NCI-H2029 (cell line): Measurements from ENCODE around the gene UVRAG.
A peak's percentile ranks its signal among the peaks of the same experiment; 100 is the strongest.

Experiments
- DNase-seq: peaks from one replicate; lab custom pipeline; 2025; lab: John Stamatoyannopoulos, UW

The UVRAG gene

GRCh38 chr11:75809991-75810390, 5.0 kb upstream of the UVRAG start:
- DNase-seq: no peak

- DNase-seq: no peak
Measured at GRCh38 chr11:75810637-75811390, 4.2 kb upstream of the UVRAG start.

GRCh38 chr11:75811485-75811884, 3.5 kb upstream of the UVRAG start:
- no peak for DNase-seq

GRCh38 chr11:75812542-75813040, 2.4 kb upstream of the UVRAG start:
- no peak for DNase-seq

- no peak for DNase-seq
Measured at GRCh38 chr11:75813124-75813523, 1.9 kb upstream of the UVRAG start.

- no peak for DNase-seq
Measured at GRCh38 chr11:75813622-75814039, 1.4 kb upstream of the UVRAG start.

- DNase-seq: peak; percentile 81
Measured at GRCh38 chr11:75814363-75814676, 690 bp upstream of the UVRAG start.

GRCh38 chr11:75815345-75816168, 547 bp downstream of the UVRAG start:
- peak; percentile 39 for DNase-seq

GRCh38 chr11:75816561-75817239, 1.7 kb downstream of the UVRAG start:
- DNase-seq: no peak

GRCh38 chr11:75820645-75821044, 5.6 kb downstream of the UVRAG start:
- DNase-seq: no peak

- no peak for DNase-seq
Measured at GRCh38 chr11:75821202-75821601, 6.2 kb downstream of the UVRAG start.

GRCh38 chr11:75822541-75822940, 7.5 kb downstream of the UVRAG start:
- DNase-seq: no peak

- no peak for DNase-seq
Measured at GRCh38 chr11:75823415-75823814, 8.4 kb downstream of the UVRAG start.

- no peak for DNase-seq
Measured at GRCh38 chr11:75823946-75824345, 8.9 kb downstream of the UVRAG start.

GRCh38 chr11:75826461-75827230, 11.6 kb downstream of the UVRAG start:
- DNase-seq: no peak

- DNase-seq: no peak
Measured at GRCh38 chr11:75827562-75827961, 12.6 kb downstream of the UVRAG start.

- DNase-seq: no peak
Measured at GRCh38 chr11:75831915-75832502, 17.0 kb downstream of the UVRAG start.

- DNase-seq: no peak
Measured at GRCh38 chr11:75834728-75835127, 19.7 kb downstream of the UVRAG start.

GRCh38 chr11:75836417-75836816, 21.4 kb downstream of the UVRAG start:
- DNase-seq: no peak

- DNase-seq: no peak
Measured at GRCh38 chr11:75839851-75840250, 24.8 kb downstream of the UVRAG start.

- DNase-seq: no peak
Measured at GRCh38 chr11:75840522-75840921, 25.5 kb downstream of the UVRAG start.

GRCh38 chr11:75841739-75842138, 26.7 kb downstream of the UVRAG start:
- no peak for DNase-seq
